KOPT-K1 (cell line): ENCODE data around the gene CBARP.
"Not testable (repeated sequence)": the region's sequence is repeated elsewhere in the genome, so short reads cannot be mapped to it uniquely, and the experiment has no call there.

Experiments used
- H3K27ac ChIP-seq: fragments of 200-600 bp; sonication (generic); 2 replicates; pipeline ENCODE4 v1.5.1; 2016; ENCODE audit warnings: antibody characterized with exemption, mild to moderate bottlenecking, low read depth, low read length; ENCODE audit not compliant: poor library complexity, severe bottlenecking
- H3K36me3 ChIP-seq: fragments of 200-600 bp; sonication (generic); 2 replicates; pipeline ENCODE4 v1.5.1; 2017; ENCODE audit warnings: antibody characterized with exemption, mild to moderate bottlenecking, low read length, moderate library complexity; ENCODE audit not compliant: insufficient read depth
- H3K9me3 ChIP-seq: fragments of 200-600 bp; sonication (generic); 2 replicates; pipeline ENCODE4 v1.5.1; 2017; ENCODE audit warnings: antibody characterized with exemption, low read length, mild to moderate bottlenecking; ENCODE audit not compliant: insufficient read depth, poor library complexity, severe bottlenecking

The CBARP gene

GRCh38 chr19:1252821-1253513 lies 15.2 kb upstream of the CBARP start:
- Histone ChIP-seq H3K27ac (peak overlapping the region; percentile 88), H3K9me3 (no peaks in the 10 kb centered on the region), H3K36me3 (peaks cover 45% of the 10 kb centered on the region)

DNA sequence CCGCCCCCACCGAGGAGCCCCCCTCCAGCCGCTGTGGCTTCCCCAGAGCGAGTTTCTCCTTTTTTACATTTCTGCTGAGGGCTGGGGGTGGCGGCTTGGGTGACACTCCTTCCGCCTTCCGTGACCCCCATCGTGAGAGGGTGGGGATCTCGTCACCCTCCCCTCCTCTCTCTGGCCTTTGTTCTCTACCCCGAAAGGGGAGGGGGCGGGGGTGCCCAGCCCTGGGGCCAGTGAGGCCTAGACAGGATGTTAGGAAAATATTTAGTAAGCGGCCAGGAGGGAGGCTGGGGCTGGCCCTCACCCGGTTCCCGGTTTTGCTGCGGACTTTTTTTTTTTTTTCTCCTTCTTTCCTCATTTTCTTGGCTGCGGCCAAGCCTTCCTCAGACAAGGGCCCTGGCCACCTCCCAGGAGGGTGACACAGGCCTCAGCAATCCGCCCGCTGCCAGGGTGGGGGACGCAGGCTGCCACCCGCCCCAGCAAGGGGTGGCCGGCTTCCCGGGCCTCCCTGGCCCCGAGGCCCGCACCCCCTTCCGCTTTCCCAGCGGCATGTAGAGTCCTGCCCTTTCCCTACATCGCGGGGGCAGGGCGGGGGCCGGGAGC lies 14.5 kb upstream of the CBARP start:
- H3K9me3 ChIP-seq = no peaks in the 10 kb centered on the region
- H3K36me3 ChIP-seq = peaks cover 39% of the 10 kb centered on the region
- peak overlapping the region; percentile 88 for H3K27ac ChIP-seq

DNA sequence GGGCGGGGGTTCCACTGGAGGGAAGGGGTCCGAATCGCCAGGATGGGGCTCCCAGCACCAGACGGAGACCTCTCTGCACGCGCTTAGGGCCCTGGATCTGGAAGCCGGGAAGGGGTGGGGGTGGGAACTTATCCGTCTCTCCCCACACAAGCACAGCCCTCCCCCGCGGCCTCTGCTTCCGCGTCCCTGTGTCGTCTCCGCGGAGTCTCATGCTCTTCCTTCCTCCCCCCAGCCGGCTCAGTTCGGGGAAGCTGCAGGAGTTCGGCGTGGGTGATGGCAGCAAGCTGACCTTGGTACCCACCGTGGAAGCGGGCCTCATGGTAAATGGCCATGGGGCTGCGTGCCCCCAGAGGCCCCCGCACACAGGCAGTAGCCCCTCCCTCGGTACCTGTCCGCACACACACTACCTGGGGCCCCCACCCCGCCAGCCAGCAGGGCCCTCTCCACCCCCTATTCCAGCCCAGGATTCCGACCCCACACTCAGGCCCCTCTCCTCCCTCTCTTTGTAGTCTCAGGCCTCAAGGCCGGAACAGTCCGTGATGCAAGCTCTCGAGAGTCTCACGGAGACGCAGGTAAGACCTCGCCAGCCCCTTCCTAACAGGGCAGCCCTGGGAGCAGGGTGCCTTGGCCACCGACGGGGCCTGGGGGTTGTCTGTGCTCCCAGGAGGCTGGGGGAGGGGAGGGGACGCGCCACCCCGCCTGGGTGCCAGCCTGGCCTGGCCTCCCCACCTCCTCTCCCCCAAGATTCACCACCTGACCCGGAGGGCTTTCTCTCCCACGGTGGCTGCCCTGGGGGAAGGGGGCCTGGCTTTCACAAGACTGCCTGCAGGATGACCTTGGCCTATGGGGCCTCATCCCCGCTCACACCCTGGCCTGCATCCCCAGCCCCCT lies 13.8 kb upstream of the CBARP start:
- no peaks in the 10 kb centered on the region for H3K9me3 ChIP-seq
- H3K36me3 ChIP-seq = peaks cover 31% of the 10 kb centered on the region
- H3K27ac ChIP-seq = peak overlapping the region; percentile 88

- H3K27ac ChIP-seq = peak overlapping the region; percentile 88
- H3K9me3 ChIP-seq = no peaks in the 10 kb centered on the region
- H3K36me3 ChIP-seq = peaks cover 22% of the 10 kb centered on the region
These were observed 12.8 kb upstream of the CBARP start for GRCh38 chr19:1250437-1251260.

- peaks cover 16% of the 10 kb centered on the region for H3K36me3 ChIP-seq
- no peaks in the 10 kb centered on the region for H3K9me3 ChIP-seq
- peak overlapping the region; percentile 88 for H3K27ac ChIP-seq
These were observed 12.2 kb upstream of the CBARP start for GRCh38 chr19:1249990-1250436.

GRCh38 chr19:1249298-1249989 lies 11.6 kb upstream of the CBARP start:
- peak overlapping the region; percentile 88 for H3K27ac ChIP-seq

GRCh38 chr19:1248786-1249297 lies 11.0 kb upstream of the CBARP start:
- Histone ChIP-seq H3K9me3 (no peaks in the 10 kb centered on the region), H3K36me3 (peaks cover 12% of the 10 kb centered on the region), H3K27ac (peak overlapping the region; percentile 76)

More at GRCh38 chr19:1249298-1249989, 11.6 kb upstream of the CBARP start:
- Histone ChIP-seq H3K9me3 (no peaks in the 10 kb centered on the region), H3K36me3 (peaks cover 13% of the 10 kb centered on the region)

GRCh38 chr19:1248139-1248785 lies 10.5 kb upstream of the CBARP start, which contains the start of gene MIDN:
TSS of gene MIDN (plus strand) at chr19:1248583. CDS start at chr19:1250297, 1,714 bp downstream.
- 0 out of 2 replicates have a peak, but pooled peaks cover 10% of the 10 kb centered on the region for H3K36me3 ChIP-seq
- no peaks in the 10 kb centered on the region for H3K9me3 ChIP-seq
- peak within 1 kb of the TSS; percentile 76 for H3K27ac ChIP-seq

DNA sequence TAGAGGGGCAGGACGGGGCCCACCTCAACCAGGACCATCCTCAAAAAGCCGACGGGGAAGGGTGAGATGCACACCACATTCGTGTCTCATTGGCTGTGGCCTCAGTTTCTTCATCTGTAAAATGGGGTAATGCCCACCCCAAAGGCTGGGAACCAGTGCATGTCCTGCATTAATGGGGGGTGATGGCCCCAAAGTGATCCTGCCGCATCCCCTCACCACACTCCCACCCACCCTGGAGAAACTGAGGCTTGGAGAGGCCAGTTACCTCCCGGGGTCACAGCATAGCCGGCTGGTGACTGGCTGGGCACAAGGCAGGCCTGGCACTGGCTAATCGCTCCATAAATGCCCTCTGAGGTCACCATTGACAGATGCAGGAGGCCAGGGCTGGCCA lies 9.9 kb upstream of the CBARP start:
- Histone ChIP-seq H3K36me3 (0 out of 2 replicates have a peak, but pooled peaks cover 10% of the 10 kb centered on the region), H3K27ac (no peak overlapping the region), H3K9me3 (no peaks in the 10 kb centered on the region)

GRCh38 chr19:1246265-1247087 lies 8.7 kb upstream of the CBARP start:
- H3K9me3 ChIP-seq, H3K27ac ChIP-seq: not testable (repeated sequence)
- 0 out of 2 replicates have a peak, but pooled peaks cover 10% of the 10 kb centered on the region for H3K36me3 ChIP-seq

GRCh38 chr19:1245494-1246264 lies 7.9 kb upstream of the CBARP start:
- Histone ChIP-seq H3K36me3 (0 out of 2 replicates have a peak, but pooled peaks cover 10% of the 10 kb centered on the region), H3K9me3 (no peaks in the 10 kb centered on the region), H3K27ac (no peak overlapping the region)
